Measurements from ENCODE around the gene ANO3. TPM values are rescaled to one million over a fixed set of nuclear protein-coding genes. Genes with fewer than 3 reads are reported as not detected.
"Not testable (repeated sequence)": the region's sequence is repeated elsewhere in the genome, so short reads cannot be mapped to it uniquely, and the experiment has no call there.

The ANO3 gene
- total RNA-seq, 3 donors from 2014 or later (not counting 1 experiment from before 2014, with no cell fraction given): not detected

DNA sequence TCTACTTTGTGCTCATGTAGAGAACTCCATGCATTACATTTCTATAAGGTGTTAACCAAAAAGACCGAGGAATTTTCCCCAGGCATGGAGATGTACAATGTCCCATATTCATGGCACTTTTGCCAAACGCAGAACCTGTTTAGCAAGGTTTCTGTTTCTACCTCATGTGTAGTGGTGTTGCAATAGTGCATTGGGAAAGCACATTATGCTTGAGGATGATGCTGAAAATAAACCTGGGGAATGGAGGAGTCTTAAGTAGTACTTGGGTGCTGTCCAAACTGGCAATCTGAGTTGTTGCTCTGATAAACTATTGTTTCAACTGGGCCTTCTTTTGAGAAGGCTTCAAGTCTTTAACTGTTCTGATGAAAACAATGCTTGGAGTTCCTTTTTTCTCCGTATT lies 251.6 kb downstream of the ANO3 start:
- H3K9me3 Mint-ChIP-seq: peaks cover 3% of the 10 kb centered on the region in 2 donors
- H3K4me1 Mint-ChIP-seq: no peaks in the 10 kb centered on the region
- H3K27me3 ChIP-seq (ENCODE audit: control insufficient read depth, insufficient read depth, low read length): no peaks in the 10 kb centered on the region
- H3K27ac ChIP-seq (ENCODE audit: low read length): no peak overlapping the region
- H3K27me3 Mint-ChIP-seq (ENCODE audit: low read depth in 2 of 2): no peaks in the 10 kb centered on the region
- no peaks in the 10 kb centered on the region for H3K4me1 ChIP-seq (ENCODE audit: control insufficient read depth, insufficient read depth, low read length)
- no peak overlapping the region for H3K4me3 ChIP-seq (ENCODE audit: low read length)
- DNase-seq: no peak
- WGBS (ENCODE audit: insufficient coverage): 69% methylated on average over 3 of the region's 3 CpGs
- no peak for ATAC-seq
- H3K36me3 Mint-ChIP-seq: no peaks in the 10 kb centered on the region
- intact Hi-C loops (cut with micrococcal nuclease): no loop called here
- no peaks in the 10 kb centered on the region for H3K9me3 ChIP-seq (ENCODE audit: control insufficient read depth, insufficient read depth, low read length)
- H3K27ac Mint-ChIP-seq: no peak overlapping the region
- no peaks in the 10 kb centered on the region for H3K36me3 ChIP-seq (ENCODE audit: control insufficient read depth, insufficient read depth, low read length)
- TF ChIP-seq, protein P1, sequence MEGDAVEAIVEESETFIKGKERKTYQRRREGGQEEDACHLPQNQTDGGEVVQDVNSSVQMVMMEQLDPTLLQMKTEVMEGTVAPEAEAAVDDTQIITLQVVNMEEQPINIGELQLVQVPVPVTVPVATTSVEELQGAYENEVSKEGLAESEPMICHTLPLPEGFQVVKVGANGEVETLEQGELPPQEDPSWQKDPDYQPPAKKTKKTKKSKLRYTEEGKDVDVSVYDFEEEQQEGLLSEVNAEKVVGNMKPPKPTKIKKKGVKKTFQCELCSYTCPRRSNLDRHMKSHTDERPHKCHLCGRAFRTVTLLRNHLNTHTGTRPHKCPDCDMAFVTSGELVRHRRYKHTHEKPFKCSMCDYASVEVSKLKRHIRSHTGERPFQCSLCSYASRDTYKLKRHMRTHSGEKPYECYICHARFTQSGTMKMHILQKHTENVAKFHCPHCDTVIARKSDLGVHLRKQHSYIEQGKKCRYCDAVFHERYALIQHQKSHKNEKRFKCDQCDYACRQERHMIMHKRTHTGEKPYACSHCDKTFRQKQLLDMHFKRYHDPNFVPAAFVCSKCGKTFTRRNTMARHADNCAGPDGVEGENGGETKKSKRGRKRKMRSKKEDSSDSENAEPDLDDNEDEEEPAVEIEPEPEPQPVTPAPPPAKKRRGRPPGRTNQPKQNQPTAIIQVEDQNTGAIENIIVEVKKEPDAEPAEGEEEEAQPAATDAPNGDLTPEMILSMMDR (IDR thresholded peaks at IDR 0.05): no peak
- no peak overlapping the region for H3K4me3 Mint-ChIP-seq

DNA sequence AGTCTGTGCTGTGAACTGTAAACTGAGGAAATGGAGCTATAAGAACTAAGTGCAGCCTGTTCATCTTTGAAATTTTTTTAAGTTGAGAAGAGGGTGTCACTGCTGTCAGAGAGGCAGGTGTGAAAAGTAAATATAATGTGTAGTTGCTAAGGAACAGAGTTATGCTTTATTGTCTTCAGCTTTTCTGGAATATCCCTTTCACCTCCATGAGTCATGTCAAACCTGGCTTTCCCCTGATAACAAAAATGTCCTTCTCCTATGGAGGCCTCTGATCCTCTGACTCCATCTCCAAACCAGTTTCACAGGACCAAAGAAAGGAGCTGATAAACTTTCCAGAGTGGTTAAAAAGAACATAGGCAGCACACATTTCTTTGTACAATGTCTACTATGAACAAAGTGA lies 252.9 kb downstream of the ANO3 start:
- no peaks in the 10 kb centered on the region for H3K27me3 Mint-ChIP-seq (ENCODE audit: low read depth in 2 of 2)
- DNase-seq (no peak), ATAC-seq (no peak)
- no peaks in the 10 kb centered on the region for H3K36me3 Mint-ChIP-seq
- Histone ChIP-seq H3K4me1 (ENCODE audit: control insufficient read depth, insufficient read depth, low read length) (no peaks in the 10 kb centered on the region), H3K36me3 (ENCODE audit: control insufficient read depth, insufficient read depth, low read length) (no peaks in the 10 kb centered on the region), H3K27ac (ENCODE audit: low read length) (no peak overlapping the region), H3K9me3 (ENCODE audit: control insufficient read depth, insufficient read depth, low read length) (no peaks in the 10 kb centered on the region), H3K4me3 (ENCODE audit: low read length) (no peak overlapping the region), H3K27me3 (ENCODE audit: control insufficient read depth, insufficient read depth, low read length) (no peaks in the 10 kb centered on the region)
- intact Hi-C loops (cut with micrococcal nuclease): no loop called here
- H3K4me1 Mint-ChIP-seq: no peaks in the 10 kb centered on the region
- H3K9me3 Mint-ChIP-seq: peaks cover 3 to 9% of the 10 kb centered on the region in 2 donors
- TF ChIP-seq, protein P1 (IDR thresholded peaks at IDR 0.05): no peak
- no peak overlapping the region for H3K4me3 Mint-ChIP-seq
- H3K27ac Mint-ChIP-seq: no peak overlapping the region

DNA sequence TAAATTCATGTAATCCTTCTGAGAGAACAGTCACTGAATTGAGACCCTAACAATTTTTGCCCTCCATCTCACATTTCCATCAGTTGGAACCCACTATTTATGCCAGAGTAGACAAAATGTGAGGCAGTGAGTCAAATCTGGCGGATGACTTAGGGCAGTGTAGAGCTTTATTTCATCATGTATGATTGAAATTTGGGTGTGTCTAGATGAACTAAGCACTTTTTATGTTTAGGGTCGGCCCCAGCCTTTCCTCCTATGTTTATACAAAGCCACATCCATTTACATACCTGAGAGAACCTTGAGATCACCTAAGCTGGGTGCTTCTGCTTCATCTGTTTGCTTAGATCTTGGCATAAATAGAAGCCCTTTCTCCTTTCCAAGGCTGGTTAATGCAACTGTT lies 255.1 kb downstream of the ANO3 start:
- Mint-ChIP-seq H3K27me3 (ENCODE audit: low read depth in 2 of 2) (no peaks in the 10 kb centered on the region), H3K4me1 (no peaks in the 10 kb centered on the region), H3K36me3 (no peaks in the 10 kb centered on the region), H3K4me3 (no peak overlapping the region), H3K27ac (no peak overlapping the region), H3K9me3 (peaks cover 9 to 15% of the 10 kb centered on the region in 2 donors)
- intact Hi-C loops (cut with micrococcal nuclease): no loop called here
- ATAC-seq (no peak), DNase-seq (no peak)
- 75% methylated on average over 2 of the region's 2 CpGs for WGBS (ENCODE audit: insufficient coverage)
- Histone ChIP-seq H3K4me3 (ENCODE audit: low read length) (no peak overlapping the region), H3K27ac (ENCODE audit: low read length) (no peak overlapping the region), H3K4me1 (ENCODE audit: control insufficient read depth, insufficient read depth, low read length) (no peaks in the 10 kb centered on the region), H3K27me3 (ENCODE audit: control insufficient read depth, insufficient read depth, low read length) (no peaks in the 10 kb centered on the region), H3K9me3 (ENCODE audit: control insufficient read depth, insufficient read depth, low read length) (no peaks in the 10 kb centered on the region), H3K36me3 (ENCODE audit: control insufficient read depth, insufficient read depth, low read length) (no peaks in the 10 kb centered on the region)
- TF ChIP-seq, protein P1 (IDR thresholded peaks at IDR 0.05): no peak

DNA sequence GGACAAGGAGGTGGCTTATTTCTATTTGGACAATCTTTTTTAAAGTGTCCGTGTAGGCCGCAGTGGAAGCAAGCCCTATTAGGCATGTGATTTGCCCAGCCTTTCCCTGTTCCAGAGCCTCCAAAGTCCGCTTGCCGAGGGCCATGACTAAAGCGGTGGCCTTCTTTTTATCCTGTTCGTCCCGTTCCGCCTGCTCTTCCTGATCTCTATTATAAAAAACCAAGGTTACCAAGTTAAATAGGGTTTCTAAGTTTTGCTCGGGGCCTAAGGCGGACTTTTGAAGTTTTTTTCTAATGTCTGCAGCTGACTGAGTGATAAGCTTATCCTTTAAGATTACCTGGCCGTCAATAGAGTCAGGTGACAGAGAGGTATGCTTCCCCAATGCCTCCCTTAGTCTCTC lies 261.8 kb downstream of the ANO3 start:
- no peaks in the 10 kb centered on the region for H3K36me3 ChIP-seq (ENCODE audit: control insufficient read depth, insufficient read depth, low read length)
- TF ChIP-seq, protein P1 (IDR thresholded peaks at IDR 0.05): no peak
- DNase-seq (no peak), ATAC-seq (no peak)
- Mint-ChIP-seq H3K36me3 (no peaks in the 10 kb centered on the region), H3K27ac (no peak overlapping the region), H3K27me3 (ENCODE audit: low read depth in 2 of 2) (no peaks in the 10 kb centered on the region), H3K9me3 (peaks cover 19 to 20% of the 10 kb centered on the region in 2 donors), H3K4me1 (no peaks in the 10 kb centered on the region), H3K4me3 (no peak overlapping the region)
- 90% methylated on average over 11 of the region's 11 CpGs for WGBS (ENCODE audit: insufficient coverage)
- no peaks in the 10 kb centered on the region for H3K27me3 ChIP-seq (ENCODE audit: control insufficient read depth, insufficient read depth, low read length)
- no peak overlapping the region for H3K4me3 ChIP-seq (ENCODE audit: low read length)
- no peaks in the 10 kb centered on the region for H3K4me1 ChIP-seq (ENCODE audit: control insufficient read depth, insufficient read depth, low read length)
- intact Hi-C loops (cut with micrococcal nuclease): no loop called here
- peaks cover 3% of the 10 kb centered on the region for H3K9me3 ChIP-seq (ENCODE audit: control insufficient read depth, insufficient read depth, low read length)
- H3K27ac ChIP-seq (ENCODE audit: low read length): no peak overlapping the region

DNA sequence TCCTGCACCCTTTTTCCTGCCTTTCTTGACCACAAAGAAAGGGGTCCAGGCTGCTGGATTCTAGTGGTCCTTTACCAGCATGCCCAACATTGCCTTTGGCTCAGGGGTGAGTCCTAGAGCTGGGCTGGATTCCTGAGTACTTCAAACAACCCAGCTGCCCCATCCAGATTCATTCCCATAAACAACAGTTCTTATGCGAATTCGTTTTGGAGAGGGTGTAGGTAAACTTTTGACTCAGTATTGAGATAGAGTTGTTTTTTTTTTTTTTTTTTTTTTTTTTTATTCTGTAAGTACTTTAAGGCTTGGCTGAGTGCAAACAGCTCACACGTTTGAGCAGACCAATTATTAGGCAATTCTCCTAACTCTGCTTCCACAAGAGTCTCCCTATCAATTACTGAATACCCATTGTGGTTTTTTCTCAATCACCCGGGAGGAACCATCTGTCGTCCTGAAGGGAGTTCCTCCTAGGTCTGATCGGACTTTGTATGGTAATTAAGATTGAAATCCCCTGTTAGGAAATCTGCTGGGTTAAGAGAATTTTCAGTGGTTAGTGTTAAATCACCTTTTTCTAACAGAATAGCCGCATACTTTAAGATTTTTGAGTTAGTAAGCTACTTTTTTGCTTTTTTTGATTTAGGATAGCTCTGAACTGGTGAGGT lies 263.4 kb downstream of the ANO3 start:
- H3K27me3 Mint-ChIP-seq (ENCODE audit: low read depth in 2 of 2); H3K27ac Mint-ChIP-seq; DNase-seq; H3K27me3 ChIP-seq (ENCODE audit: control insufficient read depth, insufficient read depth, low read length); H3K4me3 Mint-ChIP-seq; ATAC-seq; intact Hi-C loops (cut with micrococcal nuclease); H3K4me1 Mint-ChIP-seq; H3K4me3 ChIP-seq (ENCODE audit: low read length); H3K36me3 Mint-ChIP-seq; H3K36me3 ChIP-seq (ENCODE audit: control insufficient read depth, insufficient read depth, low read length); H3K9me3 ChIP-seq (ENCODE audit: control insufficient read depth, insufficient read depth, low read length); H3K4me1 ChIP-seq (ENCODE audit: control insufficient read depth, insufficient read depth, low read length); H3K27ac ChIP-seq (ENCODE audit: low read length): not testable (repeated sequence)
- H3K9me3 Mint-ChIP-seq: peaks cover 14 to 19% of the 10 kb centered on the region in 2 donors
- WGBS (ENCODE audit: insufficient coverage): 8% methylated on average over 5 of the region's 7 CpGs

All from natural killer cell (primary cell).